Fibroblast of lung (primary cell): ENCODE data around the gene NDST1. TPM values are rescaled to one million over a fixed set of nuclear protein-coding genes. Genes with fewer than 3 reads are reported as not detected.

Experiments
- DNase-seq, 2 donors: peaks; one replicate each; pipeline versions ENCODE4 v3.0.0 to v3.0.0-alpha.2; 2010; ENCODE audit warnings: low read depth in 2 of 2
- H2AFZ ChIP-seq: 2 replicates; pipeline ENCODE4 v1.5.1; 2012; ENCODE audit warnings: low read length, control low read depth, inconsistent platforms
- H3K27ac ChIP-seq: 2 replicates; pipeline ENCODE4 v1.5.1; 2011; ENCODE audit warnings: low read length, control low read depth; ENCODE audit not compliant: insufficient read depth
- H3K27me3 ChIP-seq: 2 replicates; pipeline ENCODE4 v1.5.1; 2011; ENCODE audit warnings: mild to moderate bottlenecking, low read length; ENCODE audit not compliant: control insufficient read depth, insufficient read depth
- H3K36me3 ChIP-seq: 2 replicates; pipeline ENCODE4 v1.5.1; 2011; ENCODE audit warnings: low read length; ENCODE audit not compliant: control insufficient read depth, insufficient read depth
- H3K4me1 ChIP-seq: 2 replicates; pipeline ENCODE4 v1.5.1; 2011; ENCODE audit warnings: low read length; ENCODE audit not compliant: control insufficient read depth, insufficient read depth; ENCODE audit errors: extremely low read depth
- H3K4me2 ChIP-seq: 2 replicates; pipeline ENCODE4 v1.5.1; 2011; ENCODE audit warnings: low read length, control low read depth; ENCODE audit not compliant: insufficient read depth; ENCODE audit errors: extremely low read depth
- H3K4me3 ChIP-seq, 4 experiments: fragments of 200-600 bp in 1 of 4; sonication (generic) in 1 of 4; replicated peaks in 1 of 4; 2 replicates each; pipeline ENCODE4 v1.5.1; 2011 to 2016; ENCODE audit warnings: low read length in 4 of 4, low read depth in 3 of 4, mild to moderate bottlenecking in 3 of 4, control low read depth in 2 of 4, inconsistent platforms in 1 of 4, mixed read lengths in 1 of 4; ENCODE audit not compliant: insufficient read depth in 1 of 4; ENCODE audit errors: control extremely low read depth in 1 of 4
- H3K79me2 ChIP-seq: 2 replicates; pipeline ENCODE4 v1.5.1; 2012; ENCODE audit warnings: mild to moderate bottlenecking, low read length, inconsistent platforms; ENCODE audit not compliant: control insufficient read depth, insufficient read depth
- H3K9ac ChIP-seq: 2 replicates; pipeline ENCODE4 v1.5.1; 2011; ENCODE audit warnings: mild to moderate bottlenecking, low read length, control low read depth; ENCODE audit not compliant: insufficient read depth
- H3K9me3 ChIP-seq: 2 replicates; pipeline ENCODE4 v1.5.1; 2012; ENCODE audit warnings: low read depth, low read length; ENCODE audit not compliant: control insufficient read depth, insufficient read depth
- H4K20me1 ChIP-seq: 2 replicates; pipeline ENCODE4 v1.5.1; 2011; ENCODE audit warnings: low read length; ENCODE audit not compliant: control insufficient read depth, insufficient read depth; ENCODE audit errors: extremely low read depth
- CTCF ChIP-seq, 2 donors: IDR thresholded peaks in 1 of 2; conservative IDR thresholded peaks in 1 of 2; 1 replicate in 1 of 2; 2 replicates in 1 of 2; pipeline ENCODE4 v1.5.1; 2011 to 2012; ENCODE audit warnings: low read length in 2 of 2, control low read depth in 1 of 2, inconsistent platforms in 1 of 2, low read depth in 1 of 2, mild to moderate bottlenecking in 1 of 2
- EZH2 ChIP-seq: IDR thresholded peaks from 2 replicates; pipeline ENCODE4 v1.5.1; 2012; ENCODE audit warnings: low read length, control low read depth, mild to moderate bottlenecking; ENCODE audit errors: missing control alignments
- polyA plus RNA-seq, 2 donors: library from polyadenylated mRNA; depleted of rRNA in 1 of 2; stranded (reverse) in 1 of 2; unstranded in 1 of 2; fragments of >200 nt; gene quantifications; 2 replicates each; pipeline ENCODE4 v1.2.1, GENCODE V29; 2011 to 2012; ENCODE audit warnings: missing spikeins in 1 of 2
- total RNA-seq: library from RNA; depleted of rRNA; stranded (reverse); fragments of >200 nt; gene quantifications from 2 replicates; pipeline ENCODE4 v1.2.1, GENCODE V29; 2014

Gene NDST1
- total and polyA plus RNA-seq, 2 donors (not counting 1 experiment from before 2014, with no cell fraction given): 38.5 to 94.8 TPM

- Histone ChIP-seq H3K27me3 (no peaks in the 10 kb centered on the region), H3K4me3 (no peak overlapping the region), H3K4me2 (no peak overlapping the region), H4K20me1 (no peaks in the 10 kb centered on the region), H3K4me1 (no peaks in the 10 kb centered on the region), H3K79me2 (no peaks in the 10 kb centered on the region), H3K9me3 (no peaks in the 10 kb centered on the region), H3K27ac (no peak overlapping the region), H3K36me3 (peaks cover 2% of the 10 kb centered on the region), H2AFZ (no peak overlapping the region), H3K9ac (no peak overlapping the region)
- no peak for DNase-seq
- no peak for TF ChIP-seq CTCF (conservative IDR thresholded peaks at IDR 0.05 in 1 of 2, IDR thresholded peaks at IDR 0.05 in 1 of 2; ENCODE audit: low read depth in 1 of 2, low read length in 2 of 2)
- TF ChIP-seq EZH2: no peak
Measured at GRCh38 chr5:150561571-150562275, 53.8 kb downstream of the NDST1 start.

- Histone ChIP-seq H3K4me2 (no peak overlapping the region), H3K36me3 (no peaks in the 10 kb centered on the region), H4K20me1 (no peaks in the 10 kb centered on the region), H3K79me2 (no peaks in the 10 kb centered on the region), H3K4me3 (no peak overlapping the region), H3K9ac (no peak overlapping the region), H3K27me3 (no peaks in the 10 kb centered on the region), H3K9me3 (no peaks in the 10 kb centered on the region), H3K27ac (no peak overlapping the region), H3K4me1 (no peaks in the 10 kb centered on the region), H2AFZ (no peak overlapping the region)
- DNase-seq: peak; percentile 51 to 71
- TF ChIP-seq EZH2 (no peak), CTCF (conservative IDR thresholded peaks at IDR 0.05 in 1 of 2, IDR thresholded peaks at IDR 0.05 in 1 of 2; ENCODE audit: low read depth in 1 of 2, low read length in 2 of 2) (peak; percentile 38 to 56)
Measured at GRCh38 chr5:150562832-150563231, 54.9 kb downstream of the NDST1 start.

- Histone ChIP-seq H3K9ac (no peak overlapping the region), H3K27me3 (no peaks in the 10 kb centered on the region), H3K79me2 (no peaks in the 10 kb centered on the region), H3K36me3 (no peaks in the 10 kb centered on the region), H3K27ac (no peak overlapping the region), H4K20me1 (no peaks in the 10 kb centered on the region), H3K9me3 (no peaks in the 10 kb centered on the region), H3K4me1 (no peaks in the 10 kb centered on the region), H3K4me3 (no peak overlapping the region), H3K4me2 (no peak overlapping the region), H2AFZ (no peak overlapping the region)
- no peak for TF ChIP-seq EZH2
- TF ChIP-seq CTCF (conservative IDR thresholded peaks at IDR 0.05 in 1 of 2, IDR thresholded peaks at IDR 0.05 in 1 of 2; ENCODE audit: low read depth in 1 of 2, low read length in 2 of 2): no peak
- no peak for DNase-seq
Measured at GRCh38 chr5:150565868-150566267, 57.9 kb downstream of the NDST1 start.
